ENCODE data around the gene TGFB1. TPM values are rescaled to one million over a fixed set of nuclear protein-coding genes. Genes with fewer than 3 reads are reported as not detected.

The TGFB1 gene
- total RNA-seq, 1 donor from 2014 or later, result 99.0 TPM

- H3K9me3 ChIP-seq, result no peaks in the 10 kb centered on the region
- H3K36me3 ChIP-seq, result no peaks in the 10 kb centered on the region
- TF ChIP-seq, protein P1, sequence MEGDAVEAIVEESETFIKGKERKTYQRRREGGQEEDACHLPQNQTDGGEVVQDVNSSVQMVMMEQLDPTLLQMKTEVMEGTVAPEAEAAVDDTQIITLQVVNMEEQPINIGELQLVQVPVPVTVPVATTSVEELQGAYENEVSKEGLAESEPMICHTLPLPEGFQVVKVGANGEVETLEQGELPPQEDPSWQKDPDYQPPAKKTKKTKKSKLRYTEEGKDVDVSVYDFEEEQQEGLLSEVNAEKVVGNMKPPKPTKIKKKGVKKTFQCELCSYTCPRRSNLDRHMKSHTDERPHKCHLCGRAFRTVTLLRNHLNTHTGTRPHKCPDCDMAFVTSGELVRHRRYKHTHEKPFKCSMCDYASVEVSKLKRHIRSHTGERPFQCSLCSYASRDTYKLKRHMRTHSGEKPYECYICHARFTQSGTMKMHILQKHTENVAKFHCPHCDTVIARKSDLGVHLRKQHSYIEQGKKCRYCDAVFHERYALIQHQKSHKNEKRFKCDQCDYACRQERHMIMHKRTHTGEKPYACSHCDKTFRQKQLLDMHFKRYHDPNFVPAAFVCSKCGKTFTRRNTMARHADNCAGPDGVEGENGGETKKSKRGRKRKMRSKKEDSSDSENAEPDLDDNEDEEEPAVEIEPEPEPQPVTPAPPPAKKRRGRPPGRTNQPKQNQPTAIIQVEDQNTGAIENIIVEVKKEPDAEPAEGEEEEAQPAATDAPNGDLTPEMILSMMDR (IDR thresholded peaks at IDR 0.05), result no peak
- no peak for ATAC-seq
- H3K27ac ChIP-seq, result peak overlapping the region; percentile 30
- intact Hi-C loops (cut with DNase I), result no loop called here
- H3K4me3 ChIP-seq, result no peak overlapping the region
- DNase-seq, result no peak
- H3K4me1 ChIP-seq, result peaks cover 33% of the 10 kb centered on the region
- no peaks in the 10 kb centered on the region for H3K27me3 ChIP-seq
These were observed 1.3 kb upstream of the TGFB1 start for GRCh38 chr19:41355035-41355434.

- no peak for DNase-seq
- TF ChIP-seq, protein P1 (IDR thresholded peaks at IDR 0.05), result no peak
- Histone ChIP-seq H3K27me3 (no peaks in the 10 kb centered on the region), H3K9me3 (no peaks in the 10 kb centered on the region), H3K4me3 (peak overlapping the region; percentile 92), H3K4me1 (peaks cover 39% of the 10 kb centered on the region), H3K27ac (peak overlapping the region; percentile 74), H3K36me3 (no peaks in the 10 kb centered on the region)
- intact Hi-C loops (cut with DNase I), result no loop called here
- ATAC-seq, result no peak
These were observed 726 bp upstream of the TGFB1 start for GRCh38 chr19:41354343-41354953.

DNA sequence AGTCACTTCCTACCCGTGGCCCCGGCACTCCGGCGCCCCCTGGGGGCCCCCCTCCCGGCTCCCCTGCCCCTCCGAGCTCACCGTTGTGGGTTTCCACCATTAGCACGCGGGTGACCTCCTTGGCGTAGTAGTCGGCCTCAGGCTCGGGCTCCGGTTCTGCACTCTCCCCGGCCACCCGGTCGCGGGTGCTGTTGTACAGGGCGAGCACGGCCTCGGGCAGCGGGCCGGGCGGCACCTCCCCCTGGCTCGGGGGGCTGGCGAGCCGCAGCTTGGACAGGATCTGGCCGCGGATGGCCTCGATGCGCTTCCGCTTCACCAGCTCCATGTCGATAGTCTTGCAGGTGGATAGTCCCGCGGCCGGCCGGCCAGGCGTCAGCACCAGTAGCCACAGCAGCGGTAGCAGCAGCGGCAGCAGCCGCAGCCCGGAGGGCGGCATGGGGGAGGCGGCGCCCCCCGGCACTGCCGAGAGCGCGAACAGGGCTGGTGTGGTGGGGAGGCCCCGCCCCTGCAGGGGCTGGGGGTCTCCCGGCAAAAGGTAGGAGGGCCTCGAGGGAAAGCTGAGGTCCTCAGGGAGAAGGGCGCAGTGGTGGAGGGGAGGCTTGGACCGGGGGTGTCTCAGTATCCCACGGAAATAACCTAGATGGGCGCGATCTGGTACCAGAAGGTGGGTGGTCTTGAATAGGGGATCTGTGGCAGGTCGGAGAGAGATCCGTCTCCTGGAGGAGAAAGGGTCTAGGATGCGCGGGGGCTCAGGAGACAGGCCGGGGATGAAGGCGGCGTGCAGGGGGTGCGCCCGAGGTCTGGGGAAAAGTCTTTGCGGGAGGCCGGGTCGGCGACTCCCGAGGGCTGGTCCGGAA lies 885 bp downstream of the TGFB1 start:
- peak overlapping the region; percentile 92 for H3K4me3 ChIP-seq
- TF ChIP-seq, protein P1 (IDR thresholded peaks at IDR 0.05), result peak; percentile 61
- no peaks in the 10 kb centered on the region for H3K9me3 ChIP-seq
- intact Hi-C loops (cut with DNase I), result no loop called here
- DNase-seq, result peak; percentile 88
- peaks cover 47% of the 10 kb centered on the region for H3K4me1 ChIP-seq
- H3K27ac ChIP-seq, result peak overlapping the region; percentile 74
- peak; percentile 41 for ATAC-seq
- H3K27me3 ChIP-seq, result no peaks in the 10 kb centered on the region
- peaks cover 6% of the 10 kb centered on the region for H3K36me3 ChIP-seq

DNA sequence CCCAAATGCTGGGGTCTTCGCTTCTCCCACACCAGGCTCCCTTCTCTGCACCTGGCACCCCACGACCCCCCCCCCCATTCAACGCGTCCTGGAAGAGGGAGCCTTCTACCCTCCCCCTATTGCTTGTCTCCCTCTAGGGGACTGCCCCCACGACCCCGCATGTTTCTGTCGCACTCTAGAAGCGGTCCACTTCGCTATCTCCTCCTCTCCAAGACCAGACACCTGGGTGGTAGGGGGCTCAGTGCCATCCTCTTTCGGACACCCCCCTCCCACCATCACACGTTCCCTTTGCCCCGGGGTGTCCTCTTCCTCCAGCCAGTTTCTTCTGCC lies 1.5 kb downstream of the TGFB1 start:
- intact Hi-C loops (cut with DNase I), result no loop called here
- no peak for ATAC-seq
- Histone ChIP-seq H3K36me3 (peaks cover 12% of the 10 kb centered on the region), H3K27ac (peak overlapping the region; percentile 74), H3K27me3 (no peaks in the 10 kb centered on the region), H3K9me3 (no peaks in the 10 kb centered on the region), H3K4me1 (peaks cover 47% of the 10 kb centered on the region), H3K4me3 (peak overlapping the region; percentile 92)
- TF ChIP-seq, protein P1 (IDR thresholded peaks at IDR 0.05), result no peak
- DNase-seq, result no peak

DNA sequence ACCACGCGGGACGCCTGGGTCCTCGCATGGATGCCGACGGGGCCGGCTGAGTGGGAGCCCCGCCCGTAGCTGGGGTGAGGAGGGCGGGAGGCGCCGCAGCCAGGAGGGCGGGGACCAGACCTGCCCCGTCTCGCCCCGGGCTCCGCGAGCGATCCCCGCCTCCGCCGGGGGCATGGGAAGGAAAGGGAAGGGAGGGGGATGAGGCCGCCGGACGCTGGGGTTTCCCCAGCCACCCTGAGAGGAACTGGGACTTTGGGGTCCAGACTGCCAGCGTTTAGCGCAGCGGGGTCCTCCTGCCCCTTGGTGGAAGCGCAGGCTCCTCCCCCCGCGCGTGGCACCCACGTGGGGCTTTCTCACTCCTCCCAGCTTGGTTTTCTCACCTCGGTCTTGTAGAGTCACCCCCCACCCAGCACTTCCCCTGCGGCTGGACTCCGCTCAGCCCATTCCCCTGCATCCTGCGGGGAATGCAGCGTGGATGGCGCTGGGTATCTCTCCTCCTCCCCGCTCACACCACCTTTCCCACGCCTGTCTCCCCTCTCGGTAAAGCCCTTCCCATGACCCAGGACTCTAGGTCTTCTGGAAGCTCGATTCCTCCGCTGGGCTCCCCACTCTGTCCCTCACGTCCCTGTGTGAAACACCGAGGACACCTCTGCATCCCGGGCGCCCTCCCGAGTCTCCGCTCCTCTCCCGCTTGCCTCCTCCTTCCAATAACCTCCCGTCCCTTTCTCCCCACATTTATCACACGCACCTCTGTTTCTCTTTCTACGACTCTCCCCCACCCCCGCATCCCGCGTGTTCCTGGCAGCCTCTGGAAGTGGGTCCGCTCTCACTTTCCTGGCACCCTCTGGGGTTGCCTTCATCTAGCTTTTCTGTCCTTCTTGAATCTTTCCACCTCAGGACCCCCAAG lies 2.1 kb downstream of the TGFB1 start:
- H3K36me3 ChIP-seq, result peaks cover 18% of the 10 kb centered on the region
- ATAC-seq (peak; percentile 66), DNase-seq (peak; percentile 88)
- H3K27me3 ChIP-seq, result no peaks in the 10 kb centered on the region
- H3K9me3 ChIP-seq, result no peaks in the 10 kb centered on the region
- H3K27ac ChIP-seq, result peak overlapping the region; percentile 74
- peaks cover 47% of the 10 kb centered on the region for H3K4me1 ChIP-seq
- intact Hi-C loops (cut with DNase I), result no loop called here
- TF ChIP-seq, protein P1 (IDR thresholded peaks at IDR 0.05), result no peak
- H3K4me3 ChIP-seq, result peak overlapping the region; percentile 92

All from upper lobe of right lung (tissue), 1 donor.